GM21619 (cell line): ENCODE measurements around the gene NPEPL1.
"Not testable (repeated sequence)": the region's sequence is repeated elsewhere in the genome, so short reads cannot be mapped to it uniquely, and the experiment has no call there.

Experiments used
- ATAC-seq: cut with Tn5 transposase; IDR thresholded peaks from one replicate; pipeline ENCODE4 v1.9.1; 2021; ENCODE audit not compliant: unreplicated experiment

Gene NPEPL1

GRCh38 chr20:58712806-58713731 lies 20.5 kb downstream of the NPEPL1 start:
- no peak for ATAC-seq

GRCh38 chr20:58713801-58714339 lies 21.3 kb downstream of the NPEPL1 start:
- no peak for ATAC-seq

- no peak for ATAC-seq
These were observed 21.8 kb downstream of the NPEPL1 start for GRCh38 chr20:58714340-58714922.

GRCh38 chr20:58714923-58715351 lies 22.3 kb downstream of the NPEPL1 start:
- no peak for ATAC-seq

- no peak for ATAC-seq
These were observed 22.8 kb downstream of the NPEPL1 start for GRCh38 chr20:58715391-58715800.

GRCh38 chr20:58715801-58716475 lies 23.3 kb downstream of the NPEPL1 start:
- ATAC-seq, result no peak

- no peak for ATAC-seq
These were observed 24.1 kb downstream of the NPEPL1 start for GRCh38 chr20:58716476-58717277.

GRCh38 chr20:58717278-58718091 lies 24.9 kb downstream of the NPEPL1 start:
- ATAC-seq, result no peak

- ATAC-seq, result no peak
These were observed 25.5 kb downstream of the NPEPL1 start for GRCh38 chr20:58718121-58718563.

- no peak for ATAC-seq
These were observed 26.1 kb downstream of the NPEPL1 start for GRCh38 chr20:58718729-58719128.

GRCh38 chr20:58719258-58719657 lies 26.7 kb downstream of the NPEPL1 start:
- ATAC-seq, result no peak

- no peak for ATAC-seq
These were observed 27.4 kb downstream of the NPEPL1 start for GRCh38 chr20:58719971-58720371.

GRCh38 chr20:58720890-58721289 lies 28.3 kb downstream of the NPEPL1 start:
- ATAC-seq, result no peak

- ATAC-seq, result no peak
These were observed 29.6 kb downstream of the NPEPL1 start for GRCh38 chr20:58721951-58722778.

GRCh38 chr20:58722877-58723627 lies 30.5 kb downstream of the NPEPL1 start:
- ATAC-seq, result no peak

- ATAC-seq, result no peak
These were observed 31.0 kb downstream of the NPEPL1 start for GRCh38 chr20:58723628-58723984.

- not testable (repeated sequence) for ATAC-seq
These were observed 33.6 kb downstream of the NPEPL1 start for GRCh38 chr20:58726156-58726555.

GRCh38 chr20:58731192-58731591 lies 38.6 kb downstream of the NPEPL1 start:
- ATAC-seq, result no peak
